PC-9 (cell line): ENCODE results near the gene FJX1. TPM values are rescaled to one million over a fixed set of nuclear protein-coding genes. Genes with fewer than 3 reads are reported as not detected.

ENCODE experiments used
- BruUV-seq: library from RNA; stranded (reverse); fragments of 400-500 nt; replicated peaks from 2 replicates; lab custom pipeline; 2021; lab: Mats Ljungman, UMichigan
- CTCF ChIA-PET: fragments of 300-600 bp; sonication (Branson Sonifier 250); formaldehyde crosslinking; loops from one replicate; lab custom pipeline; 2022; ENCODE audit warnings: antibody characterized with exemption; lab: Charles Lee
- POLR2A ChIA-PET: fragments of 300-600 bp; sonication (Branson Sonifier 250); formaldehyde crosslinking; loops from one replicate; lab custom pipeline; 2022; ENCODE audit warnings: antibody characterized with exemption; ENCODE audit not compliant: unreplicated experiment; lab: Charles Lee
- DNase-seq, 2 experiments: peaks; one replicate each; pipeline versions ENCODE4 v3.0.0 to v3.0.0-alpha.2; 2015 to 2022; ENCODE audit warnings: mixed read lengths in 1 of 2
- H2AFZ ChIP-seq: fragments of 200-600 bp; sonication (generic); 2 replicates; pipeline ENCODE4 v1.8.1; 2017; ENCODE audit warnings: antibody characterized with exemption
- H3F3A ChIP-seq: fragments of 200-600 bp; sonication (generic); 2 replicates; pipeline ENCODE4 v1.8.1; 2017; ENCODE audit warnings: antibody characterized with exemption, mild to moderate bottlenecking, low read depth; ENCODE audit not compliant: insufficient read depth
- H3K27ac ChIP-seq: fragments of 200-600 bp; sonication (generic); 2 replicates; pipeline ENCODE4 v1.6.1; 2016; ENCODE audit warnings: mixed run types
- H3K27me3 ChIP-seq: fragments of 200-600 bp; sonication (generic); 2 replicates; pipeline ENCODE4 v1.6.1; 2016; ENCODE audit warnings: low read depth, mixed run types; ENCODE audit not compliant: insufficient read depth
- H3K36me3 ChIP-seq: fragments of 200-600 bp; sonication (generic); 2 replicates; pipeline ENCODE4 v1.6.1; 2016; ENCODE audit warnings: low read depth, mixed run types
- H3K4me1 ChIP-seq: fragments of 200-600 bp; sonication (generic); replicated peaks from 2 replicates; pipeline ENCODE4 v1.6.1; 2016; ENCODE audit warnings: mixed run types; ENCODE audit not compliant: insufficient read depth
- H3K4me2 ChIP-seq: fragments of 200-600 bp; sonication (generic); 2 replicates; pipeline ENCODE4 v1.6.1; 2017; ENCODE audit warnings: mixed run types
- H3K4me3 ChIP-seq: fragments of 200-600 bp; sonication (generic); 2 replicates; pipeline ENCODE4 v1.6.1; 2016; ENCODE audit warnings: mixed run types
- H3K79me2 ChIP-seq: fragments of 200-600 bp; sonication (generic); 2 replicates; pipeline ENCODE4 v1.6.1; 2017; ENCODE audit warnings: low read depth, mixed run types
- H3K9me2 ChIP-seq: fragments of 200-600 bp; sonication (generic); 2 replicates; pipeline ENCODE4 v1.8.1; 2017; ENCODE audit warnings: mild to moderate bottlenecking; ENCODE audit not compliant: insufficient read depth
- H3K9me3 ChIP-seq: fragments of 200-600 bp; sonication (generic); 2 replicates; pipeline ENCODE4 v1.8.1; 2016; ENCODE audit warnings: low read depth; ENCODE audit not compliant: insufficient read depth
- H4K20me1 ChIP-seq: fragments of 200-600 bp; sonication (generic); 2 replicates; pipeline ENCODE4 v1.8.1; 2017; ENCODE audit not compliant: insufficient read depth
- EZH2 ChIP-seq: fragments of 200-600 bp; sonication (generic); IDR thresholded peaks from 2 replicates; pipeline ENCODE4 v1.8.0; 2017; ENCODE audit warnings: antibody characterized with exemption, low read depth
- intact Hi-C: fragments of 100-400 bp; cut with micrococcal nuclease; formaldehyde crosslinking; loops from one replicate; pipeline ENCODE4 v1.10.0; 2022; ENCODE audit not compliant: unreplicated experiment
- total RNA-seq: library from RNA; stranded (reverse); gene quantifications from 2 replicates; pipeline ENCODE4 v1.2.3, GENCODE V29; 2021
- TF ChIP-seq, protein P1 (sequence below): fragments of 200-600 bp; sonication (generic); conservative IDR thresholded peaks from 2 replicates; pipeline ENCODE4 v1.6.1; 2017; ENCODE audit warnings: mixed run types, antibody characterized with exemption, mild to moderate bottlenecking, moderate library complexity

The FJX1 gene
- total RNA-seq, 1 experiment from 2014 or later: 14.8 TPM

DNA sequence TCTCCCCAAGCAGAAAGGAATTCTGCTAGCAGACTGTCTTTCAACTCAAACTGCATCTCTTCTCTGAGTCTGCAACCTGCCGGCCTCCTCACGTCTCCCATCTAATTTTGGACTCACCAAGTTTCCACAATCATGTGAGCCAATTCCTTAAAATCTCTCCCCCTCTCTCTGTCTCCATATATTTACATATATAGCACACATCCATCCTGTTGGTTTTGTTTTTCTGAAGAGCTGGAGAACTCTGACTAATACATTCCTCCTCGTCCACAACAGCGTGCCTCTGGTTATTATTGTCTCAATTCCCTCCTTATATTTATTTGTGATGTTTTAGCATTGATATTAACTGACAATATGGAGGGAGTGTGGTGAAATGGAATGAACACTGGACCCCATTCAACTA is 29.6 kb upstream of the FJX1 start:
- intact Hi-C loops: no loop called here
- no peaks in the 10 kb centered on the region for H4K20me1 ChIP-seq
- H3K9me3 ChIP-seq: peaks cover 5% of the 10 kb centered on the region; the same call in 1 of the 2 replicates
- H3K36me3 ChIP-seq: no peaks in the 10 kb centered on the region
- no peak for DNase-seq
- H3K4me2 ChIP-seq: no peak overlapping the region
- H3K4me1 ChIP-seq: peaks cover 24% of the 10 kb centered on the region
- no peak overlapping the region for H2AFZ ChIP-seq
- BruUV-seq: no TSS peak
- TF ChIP-seq EZH2: no peak
- H3K27ac ChIP-seq: no peak overlapping the region
- no peaks in the 10 kb centered on the region for H3K79me2 ChIP-seq
- no peaks in the 10 kb centered on the region for H3K27me3 ChIP-seq
- ChIA-PET CTCF (no interaction called here), POLR2A (no interaction called here)
- H3F3A ChIP-seq: peaks cover 11% of the 10 kb centered on the region
- no peaks in the 10 kb centered on the region for H3K9me2 ChIP-seq
- no peak overlapping the region for H3K4me3 ChIP-seq

DNA sequence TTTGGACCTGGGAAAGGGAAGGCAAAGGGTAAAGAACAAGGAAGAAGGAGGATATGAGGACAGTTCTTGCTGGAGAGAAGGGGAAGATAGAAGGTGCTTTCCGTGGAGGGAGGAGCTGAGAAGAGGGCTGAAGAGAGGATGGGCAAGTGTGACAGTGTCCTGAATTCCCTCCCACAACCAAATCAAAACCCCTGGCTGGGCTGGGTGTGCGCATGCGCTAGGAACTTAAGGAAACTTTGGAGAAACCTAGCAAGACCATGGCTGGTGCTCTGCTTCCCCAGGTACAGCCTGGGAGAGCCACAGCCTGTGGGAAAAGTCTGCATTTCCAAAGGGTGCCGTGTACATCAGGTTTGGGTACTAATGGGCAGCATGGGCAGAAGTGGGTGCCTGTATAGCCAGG is 29.0 kb upstream of the FJX1 start:
- no peaks in the 10 kb centered on the region for H3K79me2 ChIP-seq
- H3K4me1 ChIP-seq: peaks cover 23% of the 10 kb centered on the region
- POLR2A ChIA-PET: no interaction called here
- no peak for TF ChIP-seq EZH2
- TF ChIP-seq, protein P1, sequence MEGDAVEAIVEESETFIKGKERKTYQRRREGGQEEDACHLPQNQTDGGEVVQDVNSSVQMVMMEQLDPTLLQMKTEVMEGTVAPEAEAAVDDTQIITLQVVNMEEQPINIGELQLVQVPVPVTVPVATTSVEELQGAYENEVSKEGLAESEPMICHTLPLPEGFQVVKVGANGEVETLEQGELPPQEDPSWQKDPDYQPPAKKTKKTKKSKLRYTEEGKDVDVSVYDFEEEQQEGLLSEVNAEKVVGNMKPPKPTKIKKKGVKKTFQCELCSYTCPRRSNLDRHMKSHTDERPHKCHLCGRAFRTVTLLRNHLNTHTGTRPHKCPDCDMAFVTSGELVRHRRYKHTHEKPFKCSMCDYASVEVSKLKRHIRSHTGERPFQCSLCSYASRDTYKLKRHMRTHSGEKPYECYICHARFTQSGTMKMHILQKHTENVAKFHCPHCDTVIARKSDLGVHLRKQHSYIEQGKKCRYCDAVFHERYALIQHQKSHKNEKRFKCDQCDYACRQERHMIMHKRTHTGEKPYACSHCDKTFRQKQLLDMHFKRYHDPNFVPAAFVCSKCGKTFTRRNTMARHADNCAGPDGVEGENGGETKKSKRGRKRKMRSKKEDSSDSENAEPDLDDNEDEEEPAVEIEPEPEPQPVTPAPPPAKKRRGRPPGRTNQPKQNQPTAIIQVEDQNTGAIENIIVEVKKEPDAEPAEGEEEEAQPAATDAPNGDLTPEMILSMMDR: no peak
- CTCF ChIA-PET: no interaction called here
- H3K4me2 ChIP-seq: no peak overlapping the region
- H2AFZ ChIP-seq: no peak overlapping the region
- H3K27ac ChIP-seq: no peak overlapping the region
- H3K27me3 ChIP-seq: no peaks in the 10 kb centered on the region
- peaks cover 5% of the 10 kb centered on the region; the same call in 1 of the 2 replicates for H3K9me3 ChIP-seq
- no peak for DNase-seq
- no peaks in the 10 kb centered on the region for H4K20me1 ChIP-seq
- no peaks in the 10 kb centered on the region for H3K9me2 ChIP-seq
- no peaks in the 10 kb centered on the region for H3K36me3 ChIP-seq
- H3K4me3 ChIP-seq: no peak overlapping the region
- intact Hi-C loops: no loop called here
- peaks cover 11% of the 10 kb centered on the region for H3F3A ChIP-seq
- BruUV-seq: no TSS peak

DNA sequence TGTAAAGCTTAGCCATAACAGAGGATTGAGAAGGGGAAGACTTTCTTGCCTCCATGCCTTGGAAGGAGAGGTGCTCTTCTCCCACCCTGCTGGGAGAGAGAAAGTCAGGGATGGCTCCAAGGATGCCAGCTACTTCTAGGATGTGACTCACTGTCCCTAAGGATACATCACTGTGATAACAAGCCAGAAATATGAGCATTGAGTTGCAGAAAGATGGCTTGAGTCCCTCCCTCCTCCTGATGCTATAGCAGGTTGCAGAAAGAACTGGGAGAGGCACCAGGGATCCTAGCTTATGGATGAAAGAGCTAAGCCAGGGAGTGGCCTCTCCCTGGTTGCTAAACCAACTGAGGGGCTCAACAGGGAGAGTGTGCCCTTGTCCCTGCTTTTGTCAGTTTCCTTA is 27.8 kb upstream of the FJX1 start:
- H3K9me3 ChIP-seq: no peaks in the 10 kb centered on the region; the same call in 1 of the 2 replicates
- H2AFZ ChIP-seq: no peak overlapping the region
- H4K20me1 ChIP-seq: no peaks in the 10 kb centered on the region
- peaks cover 18% of the 10 kb centered on the region for H3K4me1 ChIP-seq
- CTCF ChIA-PET: interaction anchor here (0.6 kb wide), 1 partner anchor 304 kb away, joined by 6 read pairs; no protein-coding TSS in a partner anchor
- no peaks in the 10 kb centered on the region for H3K27me3 ChIP-seq
- TF ChIP-seq, protein P1: no peak
- no peak for TF ChIP-seq EZH2
- intact Hi-C loops: no loop called here
- no TSS peak for BruUV-seq
- no peaks in the 10 kb centered on the region for H3K79me2 ChIP-seq
- no peak for DNase-seq
- H3K4me2 ChIP-seq: no peak overlapping the region
- no peak overlapping the region for H3K27ac ChIP-seq
- no peaks in the 10 kb centered on the region for H3K9me2 ChIP-seq
- peaks cover 11% of the 10 kb centered on the region for H3F3A ChIP-seq
- H3K36me3 ChIP-seq: no peaks in the 10 kb centered on the region
- POLR2A ChIA-PET: no interaction called here
- H3K4me3 ChIP-seq: no peak overlapping the region
